GM21447 (cell line): Measurements from ENCODE around the gene TMEM167B.

Experiments used
- ATAC-seq: cut with Tn5 transposase; IDR thresholded peaks from one replicate; pipeline ENCODE4 v1.9.1; 2021; ENCODE audit not compliant: unreplicated experiment

TMEM167B gene

GRCh38 chr1:109080441-109081082 is 10.0 kb upstream of the TMEM167B start:
- no peak for ATAC-seq

DNA sequence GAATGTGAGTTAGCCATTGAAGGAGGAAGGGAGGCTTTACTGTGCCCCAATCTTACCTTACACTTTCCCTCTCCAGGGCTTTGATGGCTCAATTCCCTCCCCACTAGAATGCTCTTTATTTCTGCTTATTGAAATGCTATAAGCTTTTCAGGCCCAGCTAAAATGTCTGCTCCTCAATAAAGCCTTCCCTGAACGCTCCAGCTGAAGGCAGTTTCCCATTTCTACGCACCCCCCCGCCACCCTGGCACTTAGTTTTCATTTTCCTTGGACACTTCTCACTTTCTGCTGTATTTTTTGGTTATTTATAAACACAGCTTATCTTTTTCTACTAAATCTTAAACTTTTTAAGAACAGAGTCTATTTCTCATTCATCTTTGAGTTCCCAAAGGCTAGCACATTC is 7.1 kb upstream of the TMEM167B start:
- no peak for ATAC-seq

DNA sequence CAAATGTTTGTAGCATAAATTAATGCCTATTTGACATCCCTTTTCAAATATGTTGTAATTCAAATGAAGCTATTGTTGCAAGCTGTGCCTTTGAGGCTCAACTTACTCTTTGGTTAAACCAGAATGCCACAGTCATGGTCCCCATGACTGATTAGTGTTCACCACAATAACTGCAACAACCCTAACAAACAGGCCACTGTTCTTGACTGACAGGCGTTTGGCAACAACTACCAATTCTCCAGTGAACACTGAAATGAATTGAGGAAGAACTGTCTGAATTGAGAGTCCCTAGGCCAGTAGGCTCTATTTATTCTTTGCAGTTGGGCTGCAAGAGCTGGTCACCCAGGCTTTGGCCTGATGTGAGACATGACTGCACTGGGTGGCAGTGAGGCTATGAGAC is 6.6 kb upstream of the TMEM167B start:
- no peak for ATAC-seq

GRCh38 chr1:109084563-109085517 is 5.7 kb upstream of the TMEM167B start:
- no peak for ATAC-seq

- no peak for ATAC-seq
These were observed 1.1 kb upstream of the TMEM167B start for GRCh38 chr1:109089242-109090015.

GRCh38 chr1:109091078-109091838 is 694 bp downstream of the TMEM167B start:
- peak; percentile 58 for ATAC-seq

GRCh38 chr1:109091839-109092193 is 1.3 kb downstream of the TMEM167B start:
- no peak for ATAC-seq

DNA sequence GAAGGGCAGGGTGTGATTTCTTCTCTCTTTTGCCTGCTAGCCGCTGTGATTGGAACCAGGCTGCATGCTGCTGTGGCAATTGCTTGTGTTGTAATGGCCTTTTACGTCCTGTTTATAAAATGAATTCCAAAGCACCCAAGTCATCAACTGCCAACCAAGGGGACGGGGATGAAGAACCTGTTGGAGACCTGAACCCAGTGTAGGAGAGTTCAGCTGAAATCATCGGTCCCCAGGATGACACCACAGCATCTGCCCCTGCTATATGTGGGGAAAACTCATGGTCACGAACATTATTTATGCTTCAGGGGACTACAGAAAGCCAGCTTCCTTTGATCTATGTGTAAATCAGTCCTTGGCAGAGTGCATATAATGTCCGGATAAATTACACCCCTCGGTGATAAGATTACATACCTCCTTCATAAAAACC is 3.8 kb downstream of the TMEM167B start:
- no peak for ATAC-seq

- ATAC-seq: no peak
These were observed 4.3 kb downstream of the TMEM167B start for GRCh38 chr1:109094871-109095270.

- no peak for ATAC-seq
These were observed 5.1 kb downstream of the TMEM167B start for GRCh38 chr1:109095631-109096030.

- ATAC-seq: no peak
These were observed 5.6 kb downstream of the TMEM167B start for GRCh38 chr1:109096120-109096519.

DNA sequence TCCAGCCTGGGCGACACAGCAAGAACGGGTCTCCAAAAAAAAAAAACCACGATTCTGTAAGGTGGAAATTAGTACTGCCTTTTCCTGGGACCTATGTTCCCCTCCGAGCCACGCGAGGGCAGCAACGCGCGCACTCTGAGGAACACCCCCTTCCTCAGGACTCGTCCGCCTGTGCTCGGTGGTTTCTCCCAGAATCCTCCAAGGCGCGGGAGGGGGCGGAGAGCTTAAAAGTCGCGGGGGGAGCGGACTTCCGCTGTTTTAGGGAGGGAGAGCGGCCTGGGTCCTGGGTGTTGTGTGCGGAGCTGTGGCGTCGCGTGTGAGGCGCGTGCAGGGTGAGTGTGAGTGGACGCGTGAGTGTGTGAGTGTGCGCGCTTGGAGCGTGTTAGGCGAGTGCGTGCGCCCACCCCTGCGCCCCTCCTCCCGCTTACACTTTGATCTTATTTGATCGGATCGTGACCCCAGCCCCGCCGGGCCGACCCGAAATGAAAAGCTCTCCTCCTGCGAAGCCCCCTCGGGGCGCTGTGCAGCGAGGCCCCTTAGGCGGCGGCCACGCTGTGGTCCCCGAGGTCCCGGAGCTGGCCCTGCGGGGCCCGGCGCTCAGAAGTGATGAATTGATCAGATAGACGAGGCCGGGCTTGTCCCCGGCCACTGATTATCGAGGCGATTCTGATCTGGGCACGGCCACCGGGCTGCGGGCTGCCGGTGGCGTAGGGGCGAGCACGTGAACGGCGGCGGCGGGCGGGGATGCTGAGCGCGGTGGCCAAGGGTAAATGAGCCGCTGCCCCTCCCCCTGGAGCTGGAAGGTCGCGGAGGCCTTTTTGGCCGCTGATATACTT is 9.6 kb downstream of the TMEM167B start:
- peak; percentile 88 for ATAC-seq

DNA sequence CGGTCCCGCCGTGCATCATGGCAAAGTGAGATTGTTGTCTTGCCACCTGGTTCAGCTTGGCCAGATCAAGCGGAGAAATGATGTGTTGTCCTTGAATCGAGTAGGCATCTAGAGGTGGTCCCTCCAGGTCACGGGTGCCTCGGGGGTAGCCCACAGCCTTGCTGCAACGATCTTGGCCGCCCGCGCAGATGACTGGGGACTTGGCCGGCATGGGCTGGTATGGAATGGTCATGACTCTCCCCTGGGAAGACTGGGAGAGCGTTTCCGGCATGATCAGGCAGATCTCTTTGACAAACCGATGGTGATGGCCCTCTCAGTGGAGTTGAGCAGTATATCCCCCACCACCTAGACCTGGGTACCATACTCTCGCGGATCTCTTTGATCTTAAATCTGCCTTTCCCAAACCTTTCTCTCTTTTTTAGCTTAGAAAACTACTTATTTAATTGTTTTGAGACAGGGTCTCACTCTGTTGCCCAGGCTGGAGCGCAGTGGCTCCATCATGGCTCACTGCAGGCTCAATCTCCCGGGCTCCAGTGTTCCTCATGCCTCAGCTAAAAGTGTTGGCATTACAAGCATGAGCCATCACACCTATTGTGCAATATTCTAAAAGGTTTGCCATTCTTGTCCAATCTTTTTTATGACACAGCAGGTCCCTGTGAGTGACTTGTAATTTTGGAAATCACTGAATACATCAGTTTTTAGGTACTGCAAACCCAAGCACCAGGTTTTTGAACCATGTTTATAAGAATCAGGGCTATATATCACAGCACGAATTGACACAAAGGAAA is 14.0 kb downstream of the TMEM167B start:
- no peak for ATAC-seq

DNA sequence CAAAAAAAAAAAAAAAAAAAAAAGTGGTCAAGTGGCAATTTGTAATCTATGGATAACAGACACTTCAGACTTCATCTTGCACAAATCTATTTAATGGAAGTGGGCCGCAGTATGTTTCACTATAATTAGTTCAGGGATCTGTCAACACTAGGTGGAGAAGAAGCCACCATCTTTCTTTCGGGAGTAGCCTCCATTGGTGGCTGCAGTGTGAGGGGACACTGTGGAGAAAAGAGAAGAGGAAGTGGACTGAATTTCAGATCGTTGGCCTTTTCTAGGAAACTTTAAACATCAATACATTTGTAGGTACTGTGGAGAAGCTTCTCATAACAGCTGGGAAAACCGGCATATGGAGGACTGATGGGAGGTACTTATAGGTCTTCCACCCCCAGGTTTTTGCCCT is 15.3 kb downstream of the TMEM167B start:
- ATAC-seq: no peak

- ATAC-seq: no peak
These were observed 17.2 kb downstream of the TMEM167B start for GRCh38 chr1:109107785-109108184.

- no peak for ATAC-seq
These were observed 19.3 kb downstream of the TMEM167B start for GRCh38 chr1:109109906-109110305.

DNA sequence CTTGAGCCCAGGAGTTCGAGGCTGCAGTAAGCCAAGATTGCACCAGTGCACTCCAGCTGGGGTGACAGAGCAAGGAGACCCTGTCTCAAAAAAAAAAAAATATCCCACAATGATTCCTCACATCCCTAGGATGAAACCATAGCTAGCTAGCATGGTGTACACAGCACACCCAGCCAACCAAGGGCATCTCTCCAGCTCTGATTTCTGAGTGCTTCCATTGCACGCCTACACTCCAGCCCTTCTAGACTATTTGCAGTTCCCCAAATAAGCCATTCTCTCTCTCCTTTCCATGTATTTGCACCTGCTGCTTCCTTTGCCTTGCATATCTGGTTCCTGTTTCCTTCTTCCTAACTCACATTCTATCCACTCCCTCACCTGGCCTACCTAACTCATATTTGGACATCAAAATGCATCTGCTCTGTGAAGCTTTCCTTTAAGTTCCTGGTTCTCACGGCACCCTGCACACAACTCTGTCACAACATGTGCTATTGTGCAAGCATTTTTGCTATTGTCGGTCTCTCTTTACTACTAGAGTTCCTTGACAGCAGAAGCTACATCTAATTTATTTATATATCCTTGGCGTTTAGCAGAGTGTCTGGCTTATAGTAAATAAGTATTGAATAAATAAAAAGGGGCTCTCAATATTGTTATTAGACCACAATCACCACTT is 21.0 kb downstream of the TMEM167B start:
- ATAC-seq: no peak

GRCh38 chr1:109112056-109112651 is 21.6 kb downstream of the TMEM167B start:
- peak; percentile 49 for ATAC-seq
